Measurements from ENCODE around the gene FAIM. TPM values are rescaled to one million over a fixed set of nuclear protein-coding genes. Genes with fewer than 3 reads are reported as not detected.

The FAIM gene
- total RNA-seq, 2 experiments from 2014 or later, result 2.0 TPM; not detected in 1

- Histone ChIP-seq H3K9me3 (ENCODE audit: low read length) (no peaks in the 10 kb centered on the region), H3K27ac (ENCODE audit: low read depth, low read length, poor library complexity, severe bottlenecking) (no peak overlapping the region), H3K79me2 (ENCODE audit: insufficient read depth, low read depth, low read length) (no peaks in the 10 kb centered on the region), H3K36me3 (ENCODE audit: insufficient read depth, low read length) (no peaks in the 10 kb centered on the region), H3K4me2 (ENCODE audit: low read length) (no peak overlapping the region), H3K9me2 (ENCODE audit: insufficient read depth, low read length) (no peaks in the 10 kb centered on the region), H3K4me3 (ENCODE audit: low read depth, low read length, poor library complexity, severe bottlenecking) (no peak overlapping the region), H2AFZ (ENCODE audit: low read length) (no peak overlapping the region), H3K4me1 (ENCODE audit: insufficient read depth, low read length, poor library complexity, severe bottlenecking) (peaks cover 5% of the 10 kb centered on the region), H4K20me1 (ENCODE audit: insufficient read depth, low read length) (no peaks in the 10 kb centered on the region)
- no TSS peak for BruUV-seq (replicated peaks)
- no peak for DNase-seq (ENCODE audit: low spot score)
- TF ChIP-seq CTCF (conservative IDR thresholded peaks at IDR 0.05; ENCODE audit: low read length), result no peak
- TF ChIP-seq EZH2phosphoT487 (IDR thresholded peaks at IDR 0.05; ENCODE audit: borderline replicate concordance, low read depth, low read length), result no peak
- intact Hi-C loops (cut with micrococcal nuclease; ENCODE audit: unreplicated experiment), result no loop called here
- CTCF ChIA-PET (ENCODE audit: unreplicated experiment), result no interaction called here
- POLR2A ChIA-PET, result no interaction called here
Observed at GRCh38 chr3:138588445-138588844, 20.1 kb upstream of the FAIM start.

GRCh38 chr3:138591392-138591791, 17.2 kb upstream of the FAIM start:
- H3K9me3 ChIP-seq (ENCODE audit: low read length), result no peaks in the 10 kb centered on the region
- H3K4me1 ChIP-seq (ENCODE audit: insufficient read depth, low read length, poor library complexity, severe bottlenecking), result peaks cover 21% of the 10 kb centered on the region
- ChIA-PET CTCF (ENCODE audit: unreplicated experiment) (interaction anchor here (0.6 to 1.1 kb wide), 2 partner anchors 324 kb away, joined by 3 to 4 read pairs; no protein-coding TSS in a partner anchor), POLR2A (interaction anchor here (0.6 to 1.6 kb wide), 5 partner anchors 10 to 329 kb away, joined by 3 to 8 read pairs (median 4); no protein-coding TSS in a partner anchor)
- TF ChIP-seq EZH2phosphoT487 (IDR thresholded peaks at IDR 0.05; ENCODE audit: borderline replicate concordance, low read depth, low read length), result no peak
- no peak for TF ChIP-seq CTCF (conservative IDR thresholded peaks at IDR 0.05; ENCODE audit: low read length)
- H4K20me1 ChIP-seq (ENCODE audit: insufficient read depth, low read length), result no peaks in the 10 kb centered on the region
- no peak overlapping the region for H3K4me3 ChIP-seq (ENCODE audit: low read depth, low read length, poor library complexity, severe bottlenecking)
- no TSS peak for BruUV-seq (replicated peaks)
- H3K36me3 ChIP-seq (ENCODE audit: insufficient read depth, low read length), result no peaks in the 10 kb centered on the region
- H3K9me2 ChIP-seq (ENCODE audit: insufficient read depth, low read length), result no peaks in the 10 kb centered on the region
- DNase-seq (ENCODE audit: low spot score), result no peak
- intact Hi-C loops (cut with micrococcal nuclease; ENCODE audit: unreplicated experiment), result loop anchor here (5.0 to 10.0 kb wide), 3 partner anchors 114 to 527 kb away; partner anchors contain the start of gene DBR1
- H3K27ac ChIP-seq (ENCODE audit: low read depth, low read length, poor library complexity, severe bottlenecking), result no peak overlapping the region
- H2AFZ ChIP-seq (ENCODE audit: low read length), result no peak overlapping the region
- H3K4me2 ChIP-seq (ENCODE audit: low read length), result no peak overlapping the region
- no peaks in the 10 kb centered on the region for H3K79me2 ChIP-seq (ENCODE audit: insufficient read depth, low read depth, low read length)

- H3K4me2 ChIP-seq (ENCODE audit: low read length), result peak overlapping the region; percentile 99
- H3K9me2 ChIP-seq (ENCODE audit: insufficient read depth, low read length), result no peaks in the 10 kb centered on the region
- intact Hi-C loops (cut with micrococcal nuclease; ENCODE audit: unreplicated experiment), result loop anchor here (1.0 to 10.0 kb wide), 6 partner anchors 93 to 529 kb away; partner anchors contain the start of genes DBR1 and PIK3CB
- BruUV-seq (replicated peaks), result TSS peak; percentile 75
- ChIA-PET POLR2A (interaction anchor here (0.6 to 3.5 kb wide), 11 partner anchors 8 to 336 kb away, joined by 3 to 18 read pairs (median 3); no protein-coding TSS in a partner anchor), CTCF (ENCODE audit: unreplicated experiment) (interaction anchor here (1.6 to 2.8 kb wide), 2 partner anchors 319 to 322 kb away, joined by 4 to 37 read pairs; no protein-coding TSS in a partner anchor)
- H3K36me3 ChIP-seq (ENCODE audit: insufficient read depth, low read length), result no peaks in the 10 kb centered on the region
- peaks cover 21% of the 10 kb centered on the region for H3K4me1 ChIP-seq (ENCODE audit: insufficient read depth, low read length, poor library complexity, severe bottlenecking)
- H3K79me2 ChIP-seq (ENCODE audit: insufficient read depth, low read depth, low read length), result no peaks in the 10 kb centered on the region
- H3K27ac ChIP-seq (ENCODE audit: low read depth, low read length, poor library complexity, severe bottlenecking), result peak overlapping the region; percentile 83
- H3K9me3 ChIP-seq (ENCODE audit: low read length), result peaks cover 3% of the 10 kb centered on the region; the same call in 1 of the 2 replicates
- peak overlapping the region; percentile 76 for H3K4me3 ChIP-seq (ENCODE audit: low read depth, low read length, poor library complexity, severe bottlenecking)
- H2AFZ ChIP-seq (ENCODE audit: low read length), result peak overlapping the region; percentile 98
- H4K20me1 ChIP-seq (ENCODE audit: insufficient read depth, low read length), result no peaks in the 10 kb centered on the region
- no peak for DNase-seq (ENCODE audit: low spot score)
- TF ChIP-seq EZH2phosphoT487 (IDR thresholded peaks at IDR 0.05; ENCODE audit: borderline replicate concordance, low read depth, low read length), result no peak
- TF ChIP-seq CTCF (conservative IDR thresholded peaks at IDR 0.05; ENCODE audit: low read length), result no peak
Observed at GRCh38 chr3:138593488-138594149, 15.0 kb upstream of the FAIM start.
